Measurements from ENCODE around the gene FBXW11.
"Not testable (repeated sequence)": the region's sequence is repeated elsewhere in the genome, so short reads cannot be mapped to it uniquely, and the experiment has no call there.

FBXW11 gene

GRCh38 chr5:171906703-171907590, 99.5 kb downstream of the FBXW11 start:
- no peak for DNase-seq

GRCh38 chr5:171906066-171906570, 100.3 kb downstream of the FBXW11 start:
- no peak for DNase-seq

- no peak for DNase-seq
These were observed 101.6 kb downstream of the FBXW11 start for GRCh38 chr5:171904886-171905285.

GRCh38 chr5:171901764-171902163, 104.7 kb downstream of the FBXW11 start:
- DNase-seq, result no peak

- no peak for DNase-seq
These were observed 106.6 kb downstream of the FBXW11 start for GRCh38 chr5:171899792-171900191.

GRCh38 chr5:171898879-171899278, 107.6 kb downstream of the FBXW11 start:
- no peak for DNase-seq

GRCh38 chr5:171898386-171898785, 108.1 kb downstream of the FBXW11 start:
- DNase-seq, result no peak

- DNase-seq, result no peak
These were observed 109.2 kb downstream of the FBXW11 start for GRCh38 chr5:171897231-171897630.

GRCh38 chr5:171895081-171895480, 111.4 kb downstream of the FBXW11 start:
- DNase-seq, result no peak

GRCh38 chr5:171893290-171893886, 113.0 kb downstream of the FBXW11 start:
- no peak for DNase-seq

- DNase-seq, result no peak
These were observed 114.8 kb downstream of the FBXW11 start for GRCh38 chr5:171891595-171891994.

- DNase-seq, result no peak
These were observed 115.3 kb downstream of the FBXW11 start for GRCh38 chr5:171891150-171891549.

- DNase-seq, result no peak
These were observed 118.4 kb downstream of the FBXW11 start for GRCh38 chr5:171888051-171888481.

- not testable (repeated sequence) for DNase-seq
These were observed 120.4 kb downstream of the FBXW11 start for GRCh38 chr5:171886037-171886436.

GRCh38 chr5:171882118-171882517, 124.3 kb downstream of the FBXW11 start:
- no peak for DNase-seq

- peak; percentile 73 for DNase-seq
These were observed 132.2 kb downstream of the FBXW11 start for GRCh38 chr5:171874234-171874633.

GRCh38 chr5:171872666-171873065, 133.8 kb downstream of the FBXW11 start:
- DNase-seq, result no peak

GRCh38 chr5:171871711-171872110, 134.7 kb downstream of the FBXW11 start:
- no peak for DNase-seq

GRCh38 chr5:171869956-171870355, 136.5 kb downstream of the FBXW11 start:
- no peak for DNase-seq

GRCh38 chr5:171868236-171868635, 138.2 kb downstream of the FBXW11 start:
- no peak for DNase-seq

GRCh38 chr5:171867786-171868185, 138.7 kb downstream of the FBXW11 start:
- no peak for DNase-seq

- DNase-seq, result peak; percentile 39
These were observed 141.0 kb downstream of the FBXW11 start for GRCh38 chr5:171865471-171865870.

- no peak for DNase-seq
These were observed 142.5 kb downstream of the FBXW11 start for GRCh38 chr5:171863935-171864334.

- no peak for DNase-seq
These were observed 143.8 kb downstream of the FBXW11 start for GRCh38 chr5:171862624-171863023.

All from SIG-M5 (cell line).